Measurements from ENCODE around the gene MPEG1. TPM values are rescaled to one million over a fixed set of nuclear protein-coding genes. Genes with fewer than 3 reads are reported as not detected.

The MPEG1 gene
- total and polyA plus RNA-seq, 4 donors: 3.2 to 27.2 (median 16.9) TPM

DNA sequence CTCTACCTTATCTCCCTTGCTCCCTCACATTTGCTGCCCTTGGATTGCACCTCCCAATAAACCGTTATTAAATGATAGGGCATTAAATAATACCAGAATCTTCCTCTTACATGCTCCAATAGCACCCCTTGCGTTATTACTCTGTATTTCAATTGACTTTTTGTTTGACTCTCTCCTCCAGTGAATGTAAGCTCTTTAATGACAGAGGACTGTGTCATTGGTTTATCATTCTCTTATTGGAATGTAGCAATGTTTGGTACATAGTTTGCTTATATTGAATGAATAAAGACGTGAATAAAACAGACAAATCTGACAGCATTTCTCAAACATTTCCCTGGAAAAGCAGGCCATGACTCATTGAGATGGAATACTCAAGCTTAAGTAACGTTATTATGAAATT is 8.7 kb upstream of the MPEG1 start:
- 67% methylated on average over 4 of the region's 4 CpGs for WGBS
- H3K27ac ChIP-seq (ENCODE audit: low read depth in 1 of 2, low read length in 2 of 2): no peak overlapping the region

DNA sequence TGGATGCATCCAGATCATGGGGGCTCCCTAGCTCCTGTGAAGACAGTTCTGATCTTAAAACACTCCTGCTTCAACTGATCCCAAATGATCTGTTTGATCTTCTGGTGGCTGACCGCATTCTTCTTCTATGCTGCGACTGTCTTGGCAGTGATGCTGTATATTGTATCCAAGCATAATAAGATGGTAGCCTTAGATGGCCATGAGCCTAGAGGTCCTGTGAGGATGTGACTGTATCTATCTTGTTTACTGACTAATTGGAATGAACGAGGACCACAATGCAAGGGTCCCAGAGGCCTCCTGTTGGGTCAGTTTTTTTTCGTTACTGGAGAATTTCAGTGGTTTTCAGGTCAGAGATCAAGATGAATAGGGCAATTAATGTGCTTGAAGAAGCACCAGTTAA is 7.1 kb upstream of the MPEG1 start:
- H3K4me3 ChIP-seq (ENCODE audit: low read depth in 1 of 3, low read length in 3 of 3): no peak overlapping the region
- H3K36me3 ChIP-seq (ENCODE audit: control insufficient read depth in 4 of 4, insufficient read depth in 3 of 4, low read depth in 1 of 4, low read length in 3 of 4): no peaks in the 10 kb centered on the region
- DNase-seq (ENCODE audit: low spot score): no peak
- TF ChIP-seq HNF4G (IDR thresholded peaks at IDR 0.05) (no peak), RXRA (IDR thresholded peaks at IDR 0.05) (no peak), RAD21 (IDR thresholded peaks at IDR 0.05) (no peak), SP1 (IDR thresholded peaks at IDR 0.05) (no peak), HNF4A (conservative IDR thresholded peaks at IDR 0.05) (no peak), GABPA (IDR thresholded peaks at IDR 0.05 in 1 of 2, conservative IDR thresholded peaks at IDR 0.05 in 1 of 2) (no peak), TAF1 (conservative IDR thresholded peaks at IDR 0.05) (no peak), FOXA2 (IDR thresholded peaks at IDR 0.05) (no peak), NR2F2 (IDR thresholded peaks at IDR 0.05) (no peak), FOXA1 (IDR thresholded peaks at IDR 0.05) (no peak), JUND (IDR thresholded peaks at IDR 0.05) (no peak), YY1 (IDR thresholded peaks at IDR 0.05) (no peak), EGR1 (IDR thresholded peaks at IDR 0.05; ENCODE audit: low read depth in 2 of 2) (no peak)
- TF ChIP-seq, protein P1, sequence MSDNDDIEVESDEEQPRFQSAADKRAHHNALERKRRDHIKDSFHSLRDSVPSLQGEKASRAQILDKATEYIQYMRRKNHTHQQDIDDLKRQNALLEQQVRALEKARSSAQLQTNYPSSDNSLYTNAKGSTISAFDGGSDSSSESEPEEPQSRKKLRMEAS (IDR thresholded peaks at IDR 0.05): no peak
- TF ChIP-seq, protein P2, sequence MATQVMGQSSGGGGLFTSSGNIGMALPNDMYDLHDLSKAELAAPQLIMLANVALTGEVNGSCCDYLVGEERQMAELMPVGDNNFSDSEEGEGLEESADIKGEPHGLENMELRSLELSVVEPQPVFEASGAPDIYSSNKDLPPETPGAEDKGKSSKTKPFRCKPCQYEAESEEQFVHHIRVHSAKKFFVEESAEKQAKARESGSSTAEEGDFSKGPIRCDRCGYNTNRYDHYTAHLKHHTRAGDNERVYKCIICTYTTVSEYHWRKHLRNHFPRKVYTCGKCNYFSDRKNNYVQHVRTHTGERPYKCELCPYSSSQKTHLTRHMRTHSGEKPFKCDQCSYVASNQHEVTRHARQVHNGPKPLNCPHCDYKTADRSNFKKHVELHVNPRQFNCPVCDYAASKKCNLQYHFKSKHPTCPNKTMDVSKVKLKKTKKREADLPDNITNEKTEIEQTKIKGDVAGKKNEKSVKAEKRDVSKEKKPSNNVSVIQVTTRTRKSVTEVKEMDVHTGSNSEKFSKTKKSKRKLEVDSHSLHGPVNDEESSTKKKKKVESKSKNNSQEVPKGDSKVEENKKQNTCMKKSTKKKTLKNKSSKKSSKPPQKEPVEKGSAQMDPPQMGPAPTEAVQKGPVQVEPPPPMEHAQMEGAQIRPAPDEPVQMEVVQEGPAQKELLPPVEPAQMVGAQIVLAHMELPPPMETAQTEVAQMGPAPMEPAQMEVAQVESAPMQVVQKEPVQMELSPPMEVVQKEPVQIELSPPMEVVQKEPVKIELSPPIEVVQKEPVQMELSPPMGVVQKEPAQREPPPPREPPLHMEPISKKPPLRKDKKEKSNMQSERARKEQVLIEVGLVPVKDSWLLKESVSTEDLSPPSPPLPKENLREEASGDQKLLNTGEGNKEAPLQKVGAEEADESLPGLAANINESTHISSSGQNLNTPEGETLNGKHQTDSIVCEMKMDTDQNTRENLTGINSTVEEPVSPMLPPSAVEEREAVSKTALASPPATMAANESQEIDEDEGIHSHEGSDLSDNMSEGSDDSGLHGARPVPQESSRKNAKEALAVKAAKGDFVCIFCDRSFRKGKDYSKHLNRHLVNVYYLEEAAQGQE (IDR thresholded peaks at IDR 0.05): no peak
- TF ChIP-seq, protein P3, sequence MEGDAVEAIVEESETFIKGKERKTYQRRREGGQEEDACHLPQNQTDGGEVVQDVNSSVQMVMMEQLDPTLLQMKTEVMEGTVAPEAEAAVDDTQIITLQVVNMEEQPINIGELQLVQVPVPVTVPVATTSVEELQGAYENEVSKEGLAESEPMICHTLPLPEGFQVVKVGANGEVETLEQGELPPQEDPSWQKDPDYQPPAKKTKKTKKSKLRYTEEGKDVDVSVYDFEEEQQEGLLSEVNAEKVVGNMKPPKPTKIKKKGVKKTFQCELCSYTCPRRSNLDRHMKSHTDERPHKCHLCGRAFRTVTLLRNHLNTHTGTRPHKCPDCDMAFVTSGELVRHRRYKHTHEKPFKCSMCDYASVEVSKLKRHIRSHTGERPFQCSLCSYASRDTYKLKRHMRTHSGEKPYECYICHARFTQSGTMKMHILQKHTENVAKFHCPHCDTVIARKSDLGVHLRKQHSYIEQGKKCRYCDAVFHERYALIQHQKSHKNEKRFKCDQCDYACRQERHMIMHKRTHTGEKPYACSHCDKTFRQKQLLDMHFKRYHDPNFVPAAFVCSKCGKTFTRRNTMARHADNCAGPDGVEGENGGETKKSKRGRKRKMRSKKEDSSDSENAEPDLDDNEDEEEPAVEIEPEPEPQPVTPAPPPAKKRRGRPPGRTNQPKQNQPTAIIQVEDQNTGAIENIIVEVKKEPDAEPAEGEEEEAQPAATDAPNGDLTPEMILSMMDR (IDR thresholded peaks at IDR 0.05; ENCODE audit: low read depth, low read length, missing input control): no peak
- TF ChIP-seq, protein P4, sequence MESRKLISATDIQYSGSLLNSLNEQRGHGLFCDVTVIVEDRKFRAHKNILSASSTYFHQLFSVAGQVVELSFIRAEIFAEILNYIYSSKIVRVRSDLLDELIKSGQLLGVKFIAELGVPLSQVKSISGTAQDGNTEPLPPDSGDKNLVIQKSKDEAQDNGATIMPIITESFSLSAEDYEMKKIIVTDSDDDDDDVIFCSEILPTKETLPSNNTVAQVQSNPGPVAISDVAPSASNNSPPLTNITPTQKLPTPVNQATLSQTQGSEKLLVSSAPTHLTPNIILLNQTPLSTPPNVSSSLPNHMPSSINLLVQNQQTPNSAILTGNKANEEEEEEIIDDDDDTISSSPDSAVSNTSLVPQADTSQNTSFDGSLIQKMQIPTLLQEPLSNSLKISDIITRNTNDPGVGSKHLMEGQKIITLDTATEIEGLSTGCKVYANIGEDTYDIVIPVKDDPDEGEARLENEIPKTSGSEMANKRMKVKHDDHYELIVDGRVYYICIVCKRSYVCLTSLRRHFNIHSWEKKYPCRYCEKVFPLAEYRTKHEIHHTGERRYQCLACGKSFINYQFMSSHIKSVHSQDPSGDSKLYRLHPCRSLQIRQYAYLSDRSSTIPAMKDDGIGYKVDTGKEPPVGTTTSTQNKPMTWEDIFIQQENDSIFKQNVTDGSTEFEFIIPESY (IDR thresholded peaks at IDR 0.05): no peak
- TF ChIP-seq, protein P5, sequence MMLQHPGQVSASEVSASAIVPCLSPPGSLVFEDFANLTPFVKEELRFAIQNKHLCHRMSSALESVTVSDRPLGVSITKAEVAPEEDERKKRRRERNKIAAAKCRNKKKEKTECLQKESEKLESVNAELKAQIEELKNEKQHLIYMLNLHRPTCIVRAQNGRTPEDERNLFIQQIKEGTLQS (IDR thresholded peaks at IDR 0.05): no peak
- no peaks in the 10 kb centered on the region for H3K27me3 ChIP-seq (ENCODE audit: control insufficient read depth in 4 of 4, insufficient read depth in 4 of 4, low read length in 3 of 4)
- H3K4me1 ChIP-seq (ENCODE audit: control insufficient read depth in 4 of 4, insufficient read depth in 4 of 4, low read length in 3 of 4): no peaks in the 10 kb centered on the region
- no peak overlapping the region for H3K9ac ChIP-seq (ENCODE audit: low read depth in 1 of 2, low read length in 2 of 2)
- 91% methylated on average over 4 of the region's 4 CpGs for WGBS
- no peaks in the 10 kb centered on the region for H3K9me3 ChIP-seq (ENCODE audit: control insufficient read depth in 4 of 4, low read length in 3 of 4)
- no peak overlapping the region for H3K27ac ChIP-seq (ENCODE audit: low read depth in 1 of 2, low read length in 2 of 2)

More for the DNA sequence above, 8.7 kb upstream of the MPEG1 start:
- Histone ChIP-seq H3K27me3 (ENCODE audit: control insufficient read depth in 4 of 4, insufficient read depth in 4 of 4, low read length in 3 of 4) (no peaks in the 10 kb centered on the region), H3K4me1 (ENCODE audit: control insufficient read depth in 4 of 4, insufficient read depth in 4 of 4, low read length in 3 of 4) (no peaks in the 10 kb centered on the region), H3K9me3 (ENCODE audit: control insufficient read depth in 4 of 4, low read length in 3 of 4) (no peaks in the 10 kb centered on the region), H3K36me3 (ENCODE audit: control insufficient read depth in 4 of 4, insufficient read depth in 3 of 4, low read depth in 1 of 4, low read length in 3 of 4) (no peaks in the 10 kb centered on the region), H3K9ac (ENCODE audit: low read depth in 1 of 2, low read length in 2 of 2) (no peak overlapping the region), H3K4me3 (ENCODE audit: low read depth in 1 of 3, low read length in 3 of 3) (no peak overlapping the region)
- no peak for DNase-seq (ENCODE audit: low spot score)
- TF ChIP-seq, protein P1 (IDR thresholded peaks at IDR 0.05): no peak
- no peak for TF ChIP-seq RXRA (IDR thresholded peaks at IDR 0.05)

All from liver (tissue), 9 donors.